Tibial artery (tissue), 4 donors: ENCODE measurements around the gene EPHB2.

ENCODE experiments used
- DNase-seq, 2 donors: peaks; one replicate each; pipeline ENCODE4 v3.0.0-alpha.2; 2019
- H3K27ac ChIP-seq, 2 donors: fragments of 200-600 bp; sonication (generic) in 1 of 2; 1 replicate in 1 of 2; 2 replicates in 1 of 2; pipeline ENCODE4 v1.5.1; 2018 to 2019; ENCODE audit warnings: mild to moderate bottlenecking in 1 of 2
- H3K27me3 ChIP-seq, 2 donors: fragments of 200-600 bp; sonication (generic) in 1 of 2; one replicate each; pipeline versions ENCODE4 v1.5.1 to v1.6.0; 2016 to 2019
- H3K36me3 ChIP-seq, 3 donors: fragments of 200-600 bp; sonication (generic) in 2 of 3; one replicate each; pipeline ENCODE4 v1.5.1; 2016 to 2019; ENCODE audit warnings: mild to moderate bottlenecking in 2 of 3
- H3K4me1 ChIP-seq, 4 donors: fragments of 200-600 bp; sonication (generic) in 2 of 4; 1 replicate in 3 of 4; 2 replicates in 1 of 4; pipeline ENCODE4 v1.5.1; 2016 to 2019
- H3K4me3 ChIP-seq, 2 donors: fragments of 200-600 bp; sonication (generic) in 1 of 2; 1 replicate in 1 of 2; 2 replicates in 1 of 2; pipeline ENCODE4 v1.5.1; 2018 to 2019; ENCODE audit warnings: mild to moderate bottlenecking in 2 of 2
- H3K9me3 ChIP-seq, 3 donors: fragments of 200-600 bp; sonication (generic) in 1 of 3; one replicate each; pipeline ENCODE4 v1.5.1; 2016 to 2019
- intact Hi-C: fragments of 100-400 bp; cut with DNase I; formaldehyde crosslinking; loops from one replicate; pipeline ENCODE4 v1.15.0; 2023; ENCODE audit warnings: low total_unique reads
- TF ChIP-seq, protein P1 (sequence below), 2 experiments: fragments of 200-600 bp in 1 of 2; fragments of 450-650 bp in 1 of 2; IDR thresholded peaks; one replicate each; pipeline ENCODE4 v1.5.1; 2017 to 2019; ENCODE audit warnings: antibody characterized with exemption in 2 of 2, mild to moderate bottlenecking in 1 of 2, moderate library complexity in 1 of 2

Gene EPHB2

DNA sequence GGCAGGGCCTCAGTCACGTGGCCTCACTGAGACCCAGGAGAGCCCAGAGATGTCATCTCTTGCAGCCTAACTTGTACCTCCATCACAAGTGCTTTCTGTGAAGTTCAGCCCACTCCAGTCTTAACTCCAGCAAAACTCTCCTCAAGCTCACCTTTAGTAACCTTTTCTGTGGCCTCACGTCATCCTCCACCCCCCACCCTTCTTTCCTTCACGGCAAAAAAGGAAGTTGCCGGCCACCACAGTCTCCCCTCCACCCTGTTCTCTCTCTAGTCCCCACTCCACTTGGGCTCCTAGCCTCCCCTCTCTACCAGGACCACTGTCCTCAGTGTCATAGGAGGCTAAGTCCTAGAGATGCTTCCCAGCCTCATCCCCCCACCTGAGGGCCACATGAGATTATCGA, 155.1 kb downstream of the EPHB2 start:
- Histone ChIP-seq H3K9me3 (no peaks in the 10 kb centered on the region), H3K4me1 (peaks cover 0 to 8% (median 0%) of the 10 kb centered on the region in 4 donors), H3K4me3 (no peak overlapping the region), H3K27ac (no peak overlapping the region), H3K36me3 (no peaks in the 10 kb centered on the region), H3K27me3 (peaks cover 0 to 24% of the 10 kb centered on the region in 2 donors)
- DNase-seq = no peak
- TF ChIP-seq, protein P1, sequence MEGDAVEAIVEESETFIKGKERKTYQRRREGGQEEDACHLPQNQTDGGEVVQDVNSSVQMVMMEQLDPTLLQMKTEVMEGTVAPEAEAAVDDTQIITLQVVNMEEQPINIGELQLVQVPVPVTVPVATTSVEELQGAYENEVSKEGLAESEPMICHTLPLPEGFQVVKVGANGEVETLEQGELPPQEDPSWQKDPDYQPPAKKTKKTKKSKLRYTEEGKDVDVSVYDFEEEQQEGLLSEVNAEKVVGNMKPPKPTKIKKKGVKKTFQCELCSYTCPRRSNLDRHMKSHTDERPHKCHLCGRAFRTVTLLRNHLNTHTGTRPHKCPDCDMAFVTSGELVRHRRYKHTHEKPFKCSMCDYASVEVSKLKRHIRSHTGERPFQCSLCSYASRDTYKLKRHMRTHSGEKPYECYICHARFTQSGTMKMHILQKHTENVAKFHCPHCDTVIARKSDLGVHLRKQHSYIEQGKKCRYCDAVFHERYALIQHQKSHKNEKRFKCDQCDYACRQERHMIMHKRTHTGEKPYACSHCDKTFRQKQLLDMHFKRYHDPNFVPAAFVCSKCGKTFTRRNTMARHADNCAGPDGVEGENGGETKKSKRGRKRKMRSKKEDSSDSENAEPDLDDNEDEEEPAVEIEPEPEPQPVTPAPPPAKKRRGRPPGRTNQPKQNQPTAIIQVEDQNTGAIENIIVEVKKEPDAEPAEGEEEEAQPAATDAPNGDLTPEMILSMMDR (IDR thresholded peaks at IDR 0.05) = no peak
- intact Hi-C loops = no loop called here

DNA sequence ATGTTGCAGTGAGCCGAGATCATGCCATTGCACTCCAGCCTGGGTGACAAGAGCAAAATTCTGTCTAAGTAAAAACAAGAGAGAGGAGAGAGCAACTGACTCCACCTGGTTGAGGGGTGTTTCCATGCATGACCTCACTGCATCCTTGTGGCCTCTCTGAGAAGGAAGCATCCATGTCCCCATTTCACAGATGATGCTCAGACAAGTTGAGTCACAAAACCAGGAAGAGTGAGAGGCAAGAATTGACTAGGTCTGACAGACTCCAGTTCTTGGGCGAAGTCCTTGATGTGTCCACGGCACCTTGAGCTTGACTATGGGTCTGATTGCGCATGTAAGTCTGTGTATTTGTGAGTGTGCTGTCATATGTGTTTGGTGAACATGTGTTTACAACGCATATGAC, 156.2 kb downstream of the EPHB2 start:
- Histone ChIP-seq H3K4me3 (no peak overlapping the region), H3K27ac (no peak overlapping the region), H3K36me3 (no peaks in the 10 kb centered on the region), H3K27me3 (peaks cover 0 to 31% of the 10 kb centered on the region in 2 donors), H3K4me1 (peaks cover 0 to 13% (median 0%) of the 10 kb centered on the region in 4 donors), H3K9me3 (no peaks in the 10 kb centered on the region)
- DNase-seq = no peak
- TF ChIP-seq, protein P1 (IDR thresholded peaks at IDR 0.05) = no peak
- intact Hi-C loops = no loop called here

DNA sequence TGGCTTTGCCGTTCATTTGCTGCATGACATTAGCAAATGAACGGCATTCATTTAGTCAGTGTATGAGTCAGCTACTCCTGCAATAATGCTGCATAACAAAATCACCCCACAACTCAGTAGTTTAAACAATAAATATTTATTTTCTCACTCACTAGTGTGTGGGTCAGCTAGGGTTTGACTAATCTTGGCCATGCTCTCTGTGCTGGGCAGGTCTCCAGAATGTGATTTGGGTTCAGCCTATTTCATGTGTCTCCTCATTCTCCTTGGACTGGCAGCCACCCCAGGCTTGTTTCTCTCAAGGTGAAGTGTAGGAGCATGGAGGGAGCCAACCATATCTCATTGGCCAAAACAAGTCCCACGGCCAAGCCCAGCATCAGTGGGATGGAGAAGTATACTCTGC, 157.7 kb downstream of the EPHB2 start:
- H3K4me1 ChIP-seq = peaks cover 0 to 13% (median 0%) of the 10 kb centered on the region in 4 donors
- H3K27ac ChIP-seq = no peak overlapping the region
- peaks cover 0 to 31% of the 10 kb centered on the region in 2 donors for H3K27me3 ChIP-seq
- no peaks in the 10 kb centered on the region for H3K9me3 ChIP-seq
- no peak for DNase-seq
- intact Hi-C loops = no loop called here
- H3K4me3 ChIP-seq = no peak overlapping the region
- no peaks in the 10 kb centered on the region for H3K36me3 ChIP-seq
- TF ChIP-seq, protein P1 (IDR thresholded peaks at IDR 0.05) = no peak

DNA sequence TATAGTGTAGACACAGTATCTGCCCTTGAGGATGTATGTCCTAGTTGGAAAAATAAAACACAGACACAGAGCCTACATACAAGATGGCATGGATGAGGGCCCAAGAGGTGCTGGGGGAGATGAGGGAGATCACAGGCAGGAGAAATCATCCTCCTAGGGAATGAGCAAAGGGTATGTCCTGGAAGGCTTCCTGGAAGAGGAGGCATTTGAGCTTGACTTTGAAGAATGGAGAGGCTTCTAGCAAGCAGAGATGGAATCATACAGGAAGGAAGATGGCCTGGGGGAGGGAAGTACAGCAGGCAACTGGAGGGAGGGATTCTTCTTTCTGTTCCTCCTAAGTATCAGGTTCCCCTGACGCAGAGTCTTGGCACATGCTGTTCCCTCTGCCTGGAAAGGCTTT, 158.7 kb downstream of the EPHB2 start:
- DNase-seq = no peak
- Histone ChIP-seq H3K27ac (no peak overlapping the region), H3K27me3 (peaks cover 0 to 31% of the 10 kb centered on the region in 2 donors), H3K36me3 (no peaks in the 10 kb centered on the region), H3K9me3 (no peaks in the 10 kb centered on the region), H3K4me1 (peaks cover 0 to 13% (median 0%) of the 10 kb centered on the region in 4 donors), H3K4me3 (no peak overlapping the region)
- TF ChIP-seq, protein P1 (IDR thresholded peaks at IDR 0.05) = no peak
- intact Hi-C loops = no loop called here

DNA sequence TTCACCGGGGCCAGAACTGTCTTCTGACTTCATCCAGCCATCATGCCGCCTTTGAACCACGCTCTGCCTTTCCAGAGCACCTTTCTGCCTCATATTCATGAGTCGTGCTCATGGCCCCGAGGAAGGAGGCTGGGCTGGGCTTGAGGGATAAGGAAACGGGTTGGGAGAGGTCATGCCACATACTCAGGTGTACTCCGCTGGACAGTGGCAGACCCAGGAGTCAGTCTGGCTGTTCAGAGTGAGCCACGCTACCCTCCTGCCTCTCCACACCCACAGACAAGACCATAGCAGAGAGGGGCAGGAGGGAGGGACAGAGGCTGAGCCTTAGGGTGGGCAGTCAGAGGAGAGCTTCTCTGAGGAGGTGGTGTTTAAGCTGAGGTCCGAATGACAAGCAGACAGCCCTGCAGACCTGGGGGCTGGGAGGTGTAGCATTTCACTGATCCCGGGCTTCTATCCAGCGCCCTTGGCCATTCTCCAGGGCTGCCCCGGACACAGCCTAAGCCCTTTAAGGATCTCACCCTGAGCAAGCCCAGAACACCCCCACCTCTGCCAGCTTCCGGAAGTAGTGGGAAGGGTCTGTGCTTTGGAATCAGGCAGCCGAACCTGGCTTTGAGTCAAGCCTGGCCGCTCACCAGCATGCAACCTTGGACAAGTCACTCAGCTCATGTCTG, 159.7 kb downstream of the EPHB2 start:
- DNase-seq = no peak
- H3K27ac ChIP-seq = no peak overlapping the region
- H3K4me1 ChIP-seq = peaks cover 0 to 13% (median 0%) of the 10 kb centered on the region in 4 donors
- no peak overlapping the region for H3K4me3 ChIP-seq
- H3K9me3 ChIP-seq = no peaks in the 10 kb centered on the region
- peaks cover 0 to 28% of the 10 kb centered on the region in 2 donors for H3K27me3 ChIP-seq
- intact Hi-C loops = no loop called here
- TF ChIP-seq, protein P1 (IDR thresholded peaks at IDR 0.05) = no peak
- no peaks in the 10 kb centered on the region for H3K36me3 ChIP-seq
